GM06990 (cell line): ENCODE results near the gene FRAT2.

Experiments
- DNase-seq: peaks from one replicate; pipeline ENCODE4 v3.0.0-alpha.2; 2011; ENCODE audit not compliant: insufficient read length; ENCODE audit errors: extremely low read depth
- H3K27me3 ChIP-seq: replicated peaks from 2 replicates; pipeline ENCODE4 v1.6.0; 2011; ENCODE audit warnings: low read length; ENCODE audit not compliant: control insufficient read depth, insufficient read depth
- H3K36me3 ChIP-seq: 2 replicates; pipeline ENCODE4 v1.5.1; 2011; ENCODE audit warnings: low read length; ENCODE audit not compliant: control insufficient read depth, insufficient read depth
- H3K4me3 ChIP-seq: replicated peaks from 2 replicates; pipeline ENCODE4 v1.5.1; 2011; ENCODE audit warnings: low read depth, mild to moderate bottlenecking, control low read depth, low read length
- CTCF ChIP-seq: IDR thresholded peaks from 2 replicates; pipeline ENCODE4 v1.5.1; 2011; ENCODE audit warnings: low read length, control low read depth, mild to moderate bottlenecking, inconsistent platforms; ENCODE audit not compliant: insufficient read depth, poor library complexity, severe bottlenecking

The FRAT2 gene

GRCh38 chr10:97312897-97313296 lies 21.6 kb downstream of the FRAT2 start:
- no peak for DNase-seq
- no peak for TF ChIP-seq CTCF
- Histone ChIP-seq H3K4me3 (no peak overlapping the region), H3K27me3 (no peaks in the 10 kb centered on the region), H3K36me3 (no peaks in the 10 kb centered on the region)

- Histone ChIP-seq H3K27me3 (no peaks in the 10 kb centered on the region), H3K4me3 (no peak overlapping the region), H3K36me3 (no peaks in the 10 kb centered on the region)
- no peak for DNase-seq
- no peak for TF ChIP-seq CTCF
These were observed 23.4 kb downstream of the FRAT2 start for GRCh38 chr10:97311111-97311626.

- Histone ChIP-seq H3K36me3 (no peaks in the 10 kb centered on the region), H3K4me3 (no peak overlapping the region), H3K27me3 (no peaks in the 10 kb centered on the region)
- no peak for DNase-seq
- TF ChIP-seq CTCF: no peak
These were observed 26.4 kb downstream of the FRAT2 start for GRCh38 chr10:97307866-97308780.

- TF ChIP-seq CTCF: no peak
- DNase-seq: no peak
- no peak overlapping the region for H3K4me3 ChIP-seq
- no peaks in the 10 kb centered on the region for H3K27me3 ChIP-seq
- no peaks in the 10 kb centered on the region for H3K36me3 ChIP-seq
These were observed 27.1 kb downstream of the FRAT2 start for GRCh38 chr10:97307441-97307840.

- H3K27me3 ChIP-seq: no peaks in the 10 kb centered on the region
- no peaks in the 10 kb centered on the region for H3K36me3 ChIP-seq
- DNase-seq: no peak
- no peak overlapping the region for H3K4me3 ChIP-seq
- TF ChIP-seq CTCF: no peak
These were observed 32.3 kb downstream of the FRAT2 start for GRCh38 chr10:97302088-97302791.
